NCI-H2081 (cell line): ENCODE measurements around the gene LRRFIP1.
"Not testable (repeated sequence)": the region's sequence is repeated elsewhere in the genome, so short reads cannot be mapped to it uniquely, and the experiment has no call there.

Experiments used
- DNase-seq, 2 experiments: peaks; one replicate each; lab custom pipeline; 2025; lab: John Stamatoyannopoulos, UW

LRRFIP1 gene

DNA sequence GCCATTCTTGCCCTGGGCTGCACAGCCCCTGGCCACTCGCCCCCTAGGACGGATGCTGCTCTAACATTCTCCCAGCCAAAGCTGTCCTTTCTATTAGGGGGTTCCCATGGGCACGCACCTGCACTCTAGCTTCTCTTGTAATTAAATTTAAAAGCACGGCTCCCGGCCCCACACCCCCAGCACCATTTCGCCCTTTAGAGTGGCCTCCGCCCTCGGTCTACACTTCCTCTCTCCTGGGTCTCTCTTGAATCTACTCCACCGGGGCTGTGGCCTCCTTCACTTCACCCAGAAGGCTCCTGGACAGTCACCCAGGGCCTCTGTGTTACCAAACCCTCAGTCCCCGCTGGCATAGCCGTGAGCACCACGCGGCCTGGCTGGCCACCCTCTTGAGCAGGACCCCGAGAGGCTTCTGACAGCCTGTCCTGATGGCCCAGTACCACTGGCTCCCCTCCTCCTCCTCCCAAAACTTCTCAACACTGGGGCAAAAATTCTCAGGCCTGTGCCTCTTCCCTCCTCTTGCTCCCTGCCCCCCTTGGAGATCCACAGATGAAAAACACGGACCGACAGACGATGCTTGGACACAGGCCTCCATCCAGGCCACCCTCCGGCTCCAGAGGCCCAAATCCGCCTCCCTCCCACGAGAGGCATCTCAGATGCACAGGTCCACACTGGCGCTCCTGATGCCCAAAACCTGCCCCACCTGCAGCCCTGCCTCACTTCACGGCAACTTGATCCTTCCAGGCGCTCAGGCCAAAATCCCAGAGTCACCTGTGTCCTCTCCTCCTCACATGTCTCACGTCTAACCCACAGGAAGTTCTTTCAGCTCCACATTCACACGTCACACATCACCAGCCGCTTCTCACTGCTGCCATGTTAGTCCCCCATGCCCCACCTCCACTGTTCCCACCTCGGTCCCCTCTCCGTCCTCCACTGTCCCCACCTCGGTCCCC is 29.9 kb upstream of the LRRFIP1 start:
- no peak for DNase-seq

DNA sequence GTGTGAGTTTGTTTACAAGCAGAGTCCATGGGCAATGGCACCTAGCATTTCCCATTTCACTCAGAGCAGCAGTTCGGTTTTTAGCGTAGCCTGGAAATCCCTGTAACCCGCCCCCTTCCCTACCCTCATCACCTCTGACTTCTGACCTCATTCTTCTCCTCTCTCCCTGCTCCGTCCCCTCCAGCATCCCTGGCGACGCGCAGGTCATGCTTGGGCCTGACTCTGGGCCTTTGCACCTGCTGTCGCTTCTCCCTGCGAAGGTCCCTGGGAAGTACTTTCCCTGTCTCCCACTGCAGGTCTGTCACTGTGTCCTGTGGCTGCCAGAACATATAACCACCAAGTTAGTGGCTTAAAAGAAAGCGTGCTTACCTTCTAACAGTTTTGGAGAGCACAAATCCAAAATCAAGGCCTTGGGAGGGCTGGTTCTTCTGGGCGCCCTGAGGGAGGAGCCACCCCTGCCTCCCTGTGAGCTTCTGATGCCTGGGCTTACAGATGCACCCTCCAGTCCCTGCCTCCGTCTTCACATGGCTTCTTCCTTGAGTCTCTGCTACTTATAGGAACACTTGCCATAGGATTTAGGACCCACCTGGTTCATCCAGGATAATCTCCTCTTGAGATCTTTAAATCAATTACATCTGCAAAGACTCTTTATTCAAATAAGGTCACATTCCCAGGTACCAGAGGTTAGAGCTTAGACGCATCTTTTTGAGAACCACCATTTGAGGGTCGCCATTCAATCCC is 28.7 kb upstream of the LRRFIP1 start:
- no peak for DNase-seq

DNA sequence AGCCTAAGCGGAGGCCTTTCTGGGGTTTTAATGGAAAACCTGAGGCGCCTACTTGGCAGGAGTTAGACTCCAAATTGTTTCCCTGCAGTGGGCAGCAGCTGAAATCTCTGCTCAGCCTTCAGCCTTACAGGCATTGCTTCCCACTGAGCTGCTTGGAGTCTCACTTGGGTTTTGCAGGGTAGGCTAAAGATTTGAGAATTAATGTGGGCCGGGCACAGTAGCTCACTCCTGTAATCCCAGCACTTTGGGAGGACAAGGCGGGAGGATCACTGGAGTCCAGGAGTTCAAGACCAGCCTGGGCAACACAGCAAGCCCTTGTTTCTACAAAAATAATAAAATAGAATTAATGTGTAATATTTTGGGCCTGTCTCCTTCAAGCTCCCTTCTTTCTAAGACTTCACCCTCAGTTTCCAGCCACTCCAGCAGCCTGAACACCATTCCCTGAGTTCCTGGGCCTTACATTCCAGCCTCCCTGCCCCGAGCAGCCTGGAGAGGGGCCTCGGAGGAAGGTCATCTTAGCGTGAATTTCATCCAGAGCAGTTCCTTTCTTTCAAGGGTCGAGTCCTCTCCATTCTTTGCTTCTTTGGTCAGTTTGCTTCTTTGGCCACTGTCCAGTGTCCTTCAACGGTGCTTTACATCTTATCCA is 27.8 kb upstream of the LRRFIP1 start:
- DNase-seq = no peak

DNA sequence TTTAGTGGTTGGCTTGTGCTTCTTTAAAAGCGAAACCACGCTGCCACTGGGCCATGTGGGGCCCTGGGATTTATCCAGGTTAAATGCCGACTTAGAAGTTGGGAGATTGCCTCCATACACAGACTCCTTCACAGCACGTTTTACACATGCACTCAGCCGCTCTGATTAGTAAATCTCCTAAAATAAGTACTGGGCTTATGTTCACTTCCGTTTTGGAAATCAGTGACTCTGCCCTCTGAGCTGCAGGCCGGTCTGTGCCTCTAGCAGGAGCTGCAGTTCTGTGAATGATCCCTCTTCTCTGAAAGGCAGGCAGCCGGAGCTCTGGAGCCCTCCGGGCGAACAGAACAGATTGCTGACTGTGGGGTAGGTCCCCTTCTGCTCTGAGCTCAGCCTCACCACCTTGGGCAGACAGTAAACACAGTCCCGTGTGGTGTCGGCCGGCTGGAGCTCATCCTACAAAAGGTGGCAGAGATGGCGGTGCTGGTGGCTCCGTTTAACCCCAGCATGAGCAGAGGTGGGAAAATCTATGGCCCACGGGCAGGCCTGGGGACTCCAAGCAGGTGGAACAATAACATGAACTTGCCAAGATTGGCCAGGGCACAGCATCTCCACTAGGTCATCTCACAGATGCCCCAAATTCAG is 27.1 kb upstream of the LRRFIP1 start:
- DNase-seq = no peak

DNA sequence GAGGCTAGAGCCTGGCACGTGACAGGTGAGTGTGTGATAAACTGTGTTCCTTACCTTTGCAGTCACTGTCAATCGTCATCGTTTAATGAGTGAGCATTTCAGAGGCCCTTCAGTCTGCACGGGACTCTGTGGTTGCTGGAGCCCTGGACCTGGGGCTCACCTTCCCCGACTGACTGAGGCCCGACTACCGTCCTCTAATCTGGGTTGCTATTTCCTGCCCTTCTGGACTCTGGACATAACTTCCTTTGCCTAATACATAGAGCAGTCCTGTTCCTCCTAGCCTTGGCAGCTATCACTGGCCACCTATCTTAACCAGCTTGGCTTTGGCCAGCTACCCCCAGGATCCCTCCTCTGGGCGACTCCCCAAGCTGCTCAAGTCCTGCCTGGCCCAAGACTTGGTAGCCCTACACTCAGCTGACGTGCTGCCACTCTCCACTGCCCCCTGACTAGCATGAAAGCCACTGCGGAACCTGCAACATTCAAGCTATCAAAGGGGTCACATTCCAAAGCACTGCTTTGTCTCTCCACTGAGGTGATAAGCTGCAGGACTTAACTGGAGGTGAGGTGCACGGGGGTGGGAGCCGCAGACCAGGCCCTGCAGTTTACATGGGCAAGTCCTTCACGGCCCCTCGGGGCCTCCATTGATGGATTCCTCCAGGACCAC is 25.8 kb upstream of the LRRFIP1 start:
- no peak for DNase-seq

DNA sequence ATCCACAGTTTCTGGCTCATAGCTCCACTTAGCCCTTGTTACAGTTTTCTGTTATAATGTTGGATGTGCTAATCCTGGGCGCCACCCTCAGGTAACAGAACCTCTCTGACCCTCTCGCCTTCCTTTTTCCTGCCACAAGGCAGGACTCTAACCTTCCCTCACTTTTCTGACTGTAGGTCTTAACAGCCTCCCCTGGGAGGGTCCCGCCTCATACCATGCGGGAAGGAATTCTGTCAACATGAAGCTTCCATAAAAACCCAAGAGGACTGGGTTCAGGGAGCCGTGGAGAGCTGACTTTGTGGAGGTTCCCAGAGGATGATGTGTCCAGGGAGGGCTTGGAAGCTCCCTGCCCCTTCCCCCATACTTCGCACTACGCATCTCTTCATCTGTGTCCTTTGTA is 25.0 kb upstream of the LRRFIP1 start:
- no peak for DNase-seq

DNA sequence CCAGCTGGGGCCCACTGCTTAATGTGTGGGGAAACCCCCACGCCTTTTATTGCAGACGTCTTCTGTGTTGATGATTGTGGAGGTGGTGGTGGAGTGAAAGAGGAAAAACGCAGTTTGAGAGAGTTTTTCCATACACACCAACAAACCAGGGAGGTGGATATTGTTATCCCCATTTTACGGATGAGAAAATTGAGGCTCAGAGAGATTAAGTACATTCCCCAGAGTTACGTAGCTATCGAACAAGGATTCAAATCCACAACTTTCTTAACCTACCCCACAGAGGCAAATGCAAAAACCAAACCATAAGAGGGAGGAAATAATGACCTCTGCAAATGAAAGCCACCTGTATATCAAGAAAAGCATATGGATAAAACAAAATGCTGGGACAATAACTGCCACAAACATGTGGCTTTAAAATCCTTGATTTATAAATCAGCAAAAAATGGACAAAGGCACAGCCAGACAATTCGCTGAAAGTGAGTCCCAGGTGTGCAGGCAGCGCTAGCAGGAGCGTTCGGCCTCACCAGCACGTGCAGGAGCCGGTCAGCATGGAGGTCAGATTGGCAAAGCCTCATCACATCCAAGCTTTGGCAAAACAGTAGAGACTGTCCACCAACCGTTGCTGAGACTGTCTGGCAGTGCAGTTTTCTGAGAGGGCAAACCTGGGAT is 24.2 kb upstream of the LRRFIP1 start:
- DNase-seq = no peak

DNA sequence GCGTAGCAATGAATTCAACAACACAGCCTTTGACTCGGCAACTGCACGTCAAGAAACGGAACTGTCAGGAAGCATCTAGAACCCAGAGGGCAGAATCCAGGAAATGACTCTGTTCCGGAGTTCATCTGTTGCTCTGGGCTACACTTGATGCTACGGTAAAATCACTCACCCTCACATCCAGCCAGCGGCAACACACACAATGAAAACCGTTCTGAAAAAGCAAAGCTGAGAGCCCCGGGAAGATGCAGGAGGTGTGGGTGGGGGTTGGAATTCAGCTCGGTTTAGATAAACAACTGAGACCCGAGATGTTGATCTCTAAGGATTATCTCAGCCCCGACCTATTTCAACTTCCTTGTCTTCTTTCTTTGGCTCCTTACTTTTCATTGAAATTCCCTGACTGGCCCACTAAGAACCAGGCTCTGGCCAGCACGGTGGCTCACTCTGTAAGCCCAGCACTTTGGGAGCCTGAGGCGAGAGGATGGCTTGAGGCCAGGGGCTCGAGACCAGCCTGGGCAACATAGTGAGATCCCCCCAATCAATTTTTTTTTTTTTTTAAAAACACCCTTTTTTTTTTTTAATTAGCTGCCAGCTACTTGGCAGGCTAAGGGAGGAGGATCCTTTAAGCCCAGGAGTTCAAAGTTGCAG is 23.5 kb upstream of the LRRFIP1 start:
- DNase-seq = no peak

DNA sequence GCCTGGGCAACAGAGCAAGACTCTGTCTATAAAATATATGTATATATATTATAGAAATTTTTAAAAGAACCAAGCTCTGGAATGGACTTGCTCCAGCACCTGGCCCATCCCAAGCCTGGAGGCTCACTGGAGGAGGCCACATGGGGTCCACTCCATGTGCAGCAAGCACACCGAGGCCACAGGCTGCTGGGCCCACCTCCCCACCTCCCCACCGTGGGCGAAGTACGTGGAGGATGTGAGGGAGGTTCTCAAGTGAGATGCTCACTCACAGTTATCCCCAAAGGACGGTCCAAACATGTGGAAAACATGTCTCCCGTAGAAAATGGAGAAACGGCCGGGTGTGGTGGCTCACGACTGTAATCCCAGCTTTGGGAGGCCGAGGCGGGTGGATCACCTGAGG is 23.0 kb upstream of the LRRFIP1 start:
- no peak for DNase-seq

DNA sequence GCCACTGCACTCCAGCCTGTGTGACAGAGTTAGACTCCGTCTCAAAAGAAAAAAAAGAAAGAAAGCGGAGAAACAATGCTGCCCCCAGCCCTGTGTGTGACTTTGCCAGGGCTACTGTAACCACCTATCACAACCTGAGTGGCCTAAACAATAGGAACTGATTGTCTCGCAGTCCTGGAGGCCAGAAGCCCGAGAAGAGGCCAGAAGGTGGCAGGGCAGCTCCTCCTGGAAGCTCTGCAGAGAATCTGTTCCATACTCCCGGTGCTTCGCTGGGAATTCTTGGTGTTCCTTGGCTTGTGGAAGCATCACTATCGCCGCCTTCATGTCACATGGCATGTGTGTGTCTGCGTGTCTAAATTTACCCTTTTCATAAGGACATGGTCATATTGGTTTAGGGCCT is 22.4 kb upstream of the LRRFIP1 start:
- DNase-seq = no peak

DNA sequence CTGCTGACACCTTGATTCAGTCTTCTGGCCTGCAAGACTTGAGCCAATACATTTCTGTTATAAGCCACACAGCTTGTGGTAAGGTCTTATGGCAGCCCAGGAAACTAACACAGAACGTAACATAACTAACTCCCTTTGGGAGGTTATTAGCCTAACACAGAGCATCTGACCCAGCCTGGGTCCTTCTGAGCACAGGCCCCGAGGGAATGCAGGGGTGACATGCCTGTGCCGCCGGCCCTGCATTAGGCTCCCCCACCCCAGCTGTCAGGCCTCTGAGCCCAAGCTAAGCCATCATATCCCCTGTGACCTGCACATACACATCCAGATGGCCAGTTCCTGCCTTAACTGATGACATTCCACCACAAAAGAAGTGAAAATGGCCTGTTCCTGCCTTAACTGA is 20.9 kb upstream of the LRRFIP1 start:
- not testable (repeated sequence) for DNase-seq

DNA sequence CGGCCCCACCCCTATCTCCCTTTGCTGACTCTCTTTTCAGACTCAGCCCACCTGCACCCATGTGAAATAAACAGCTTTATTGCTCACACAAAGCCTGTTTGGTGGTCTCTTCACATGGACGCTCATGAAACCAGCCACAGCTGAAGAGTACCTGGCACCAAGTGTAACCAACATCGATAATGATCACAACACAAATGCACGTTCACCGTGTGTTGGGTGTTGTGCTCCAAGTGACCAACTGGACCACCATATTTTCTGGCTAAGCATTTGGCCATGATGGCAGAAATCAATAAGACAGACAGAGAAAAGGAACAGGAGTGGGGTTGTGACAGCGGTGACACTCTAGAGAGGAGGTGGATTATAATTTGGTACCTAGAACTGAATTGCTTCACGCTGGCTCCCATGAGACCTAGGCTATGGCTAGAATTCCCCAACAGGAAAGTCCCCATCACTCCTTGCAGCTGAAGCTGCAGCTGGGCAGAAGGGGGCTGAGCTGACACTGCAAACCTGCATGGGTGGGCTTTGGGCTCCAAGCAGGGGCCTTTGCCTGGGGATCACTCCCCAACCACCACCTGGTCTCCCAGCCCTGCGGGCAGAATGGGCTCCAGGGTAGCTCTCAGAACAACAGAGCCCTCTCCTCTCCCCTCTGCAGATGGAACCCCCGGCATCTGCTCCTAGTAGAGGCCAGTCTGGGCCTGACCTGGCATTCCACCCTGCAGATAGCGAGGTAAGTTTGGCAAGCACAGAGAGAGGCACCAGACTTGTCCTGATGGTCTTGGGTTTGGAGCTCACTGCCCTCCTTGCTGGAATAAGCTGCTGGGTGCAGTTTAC is 14.6 kb upstream of the LRRFIP1 start:
- no peak for DNase-seq

DNA sequence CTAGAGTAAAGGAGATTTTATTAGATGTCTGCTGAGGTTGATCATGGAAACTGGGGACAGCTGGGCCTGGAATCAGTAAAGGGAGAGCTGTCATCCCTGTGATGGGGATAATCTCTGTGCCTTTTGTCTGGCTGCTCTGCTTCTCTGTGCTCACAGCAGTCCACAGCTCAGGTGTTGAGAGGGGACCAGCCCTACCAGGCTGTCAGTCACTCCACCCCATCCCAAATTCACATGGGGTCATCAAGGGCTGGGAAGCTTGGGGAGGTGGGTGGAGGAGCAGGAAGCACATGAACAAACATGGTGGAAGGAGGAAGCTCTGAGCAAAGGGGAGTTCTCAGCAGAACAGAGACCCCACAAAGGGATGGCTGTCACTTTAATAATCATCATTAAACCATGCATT is 13.7 kb upstream of the LRRFIP1 start:
- DNase-seq = no peak

DNA sequence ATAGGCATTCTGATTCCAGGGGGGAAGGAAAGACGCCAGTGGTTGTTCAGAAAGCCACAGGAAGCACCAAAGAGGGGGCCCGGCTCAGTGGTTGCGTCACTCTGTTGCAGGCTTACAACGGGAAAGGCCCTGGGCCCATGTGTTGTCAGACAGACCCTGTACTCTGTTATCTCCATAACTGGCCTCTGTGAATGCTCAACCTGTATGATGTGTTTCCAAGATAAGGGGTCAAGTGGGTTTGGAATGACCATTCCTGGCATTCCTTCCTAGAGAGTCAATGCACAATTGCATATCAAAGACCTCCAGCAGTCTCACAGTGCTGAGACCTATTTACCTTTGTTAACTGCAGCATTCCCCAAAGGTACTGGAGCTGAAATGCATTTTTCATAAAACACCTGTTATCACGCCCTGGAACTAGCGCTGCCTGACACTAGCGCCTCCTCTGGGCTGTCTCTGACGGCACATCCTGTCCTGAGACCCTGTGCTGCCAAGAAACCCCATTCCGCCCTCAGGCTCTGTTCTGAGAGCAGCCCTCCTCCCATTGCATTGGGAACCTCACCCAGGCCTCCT is 13.2 kb upstream of the LRRFIP1 start:
- no peak for DNase-seq

DNA sequence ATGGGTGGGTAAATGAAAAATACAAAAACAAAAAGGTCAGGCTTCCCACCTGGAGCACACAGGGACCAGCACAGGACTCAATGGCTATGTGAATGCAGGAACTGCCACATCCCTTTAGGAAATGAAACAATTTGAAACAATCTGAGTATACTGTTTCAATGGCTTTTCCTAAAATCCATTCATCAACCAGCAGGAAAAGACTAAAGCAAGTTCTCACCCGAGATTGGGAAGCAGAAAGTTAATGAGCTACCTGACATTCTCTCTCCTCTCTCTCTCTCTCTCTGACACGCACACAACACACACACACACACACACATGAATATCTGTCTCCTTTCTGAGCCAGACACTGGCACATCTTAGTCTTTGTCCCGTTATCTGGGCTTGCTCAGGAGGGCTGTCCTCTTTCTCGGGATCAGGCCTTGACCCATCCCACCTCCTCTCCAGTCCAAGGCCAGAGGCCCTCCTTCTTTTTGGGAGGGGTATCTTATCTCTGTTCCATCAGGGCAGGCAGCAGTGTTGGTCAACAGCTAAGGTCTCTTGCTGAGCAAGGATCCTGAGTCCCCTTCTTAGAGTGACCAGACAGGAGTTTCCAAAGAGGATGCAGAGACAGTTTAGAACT is 11.6 kb upstream of the LRRFIP1 start:
- no peak for DNase-seq

DNA sequence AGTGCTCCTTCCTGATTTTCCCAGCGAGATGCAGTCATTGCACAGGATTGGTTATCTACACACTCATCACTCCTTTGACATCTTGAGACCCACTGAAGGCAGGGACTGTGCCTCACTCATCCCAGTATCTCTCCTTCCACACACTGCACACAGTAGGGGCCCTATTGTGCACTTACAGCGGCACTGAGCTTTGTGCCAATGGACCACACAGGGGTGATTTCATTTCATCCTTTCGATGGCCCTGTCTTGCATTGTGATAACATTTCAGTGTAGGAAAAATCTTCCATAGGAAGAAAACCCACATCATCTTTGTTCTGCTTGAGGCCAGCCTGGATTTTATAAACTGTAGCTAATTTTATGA is 11.0 kb upstream of the LRRFIP1 start:
- DNase-seq = no peak

DNA sequence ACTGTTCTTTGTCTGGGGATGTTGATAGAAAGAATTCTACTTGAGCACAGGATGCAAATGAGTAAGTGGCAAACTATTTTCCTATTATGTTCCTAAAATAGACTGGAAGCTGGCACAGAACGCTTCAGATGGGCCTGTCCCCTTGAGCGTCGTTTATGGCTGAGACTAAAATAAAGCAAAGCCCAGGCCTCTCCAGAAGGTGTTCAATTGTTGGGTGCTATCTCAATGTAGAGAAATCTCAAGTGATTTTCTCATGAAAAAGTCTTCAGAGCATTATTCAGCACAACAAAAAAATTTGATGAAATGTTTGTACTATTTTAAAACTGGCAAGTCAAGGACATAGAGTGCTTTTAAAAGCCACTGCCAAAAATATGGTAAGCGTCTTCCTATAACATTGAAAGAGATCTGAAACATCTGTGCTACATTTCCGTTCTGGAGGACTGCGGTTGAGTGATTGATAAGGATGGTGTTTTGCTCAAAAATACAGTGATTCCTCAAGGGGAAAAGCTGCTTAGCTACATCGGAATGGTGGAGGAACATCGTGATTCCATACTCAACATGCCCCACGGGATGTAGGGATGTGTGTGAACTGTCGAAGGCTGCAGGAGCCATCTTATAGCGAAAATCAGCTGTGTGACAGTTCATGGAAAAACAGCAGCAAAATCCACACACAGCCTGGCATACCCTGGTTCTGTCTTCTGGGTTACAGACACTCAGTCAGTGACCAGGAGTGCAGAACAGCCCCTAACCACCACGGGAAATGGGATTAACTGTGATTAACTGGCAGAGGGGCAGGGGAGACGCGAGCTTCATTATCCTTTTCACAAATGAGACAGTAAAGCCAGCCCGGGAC is 10.4 kb upstream of the LRRFIP1 start:
- no peak for DNase-seq

DNA sequence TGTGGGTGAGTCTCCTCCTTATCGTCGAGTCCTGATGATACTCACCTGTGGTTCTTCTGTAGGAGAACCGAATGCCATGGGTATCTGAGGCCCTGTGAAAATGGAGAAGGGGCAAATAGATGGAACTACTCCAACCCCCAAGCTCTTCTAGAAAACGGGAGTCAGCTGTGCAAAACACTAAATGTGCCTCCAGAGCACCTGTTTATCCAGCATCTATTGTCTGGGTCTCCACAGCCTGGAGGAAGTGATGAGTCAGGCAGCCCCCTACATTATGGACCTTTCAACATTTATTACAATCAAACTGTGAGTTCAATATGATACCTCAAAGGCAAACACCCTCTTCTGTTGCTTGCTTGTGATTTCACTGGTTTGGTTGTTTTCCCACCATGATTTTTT is 9.8 kb upstream of the LRRFIP1 start:
- DNase-seq = no peak
